ENCODE measurements around the gene FERMT1.

DNA sequence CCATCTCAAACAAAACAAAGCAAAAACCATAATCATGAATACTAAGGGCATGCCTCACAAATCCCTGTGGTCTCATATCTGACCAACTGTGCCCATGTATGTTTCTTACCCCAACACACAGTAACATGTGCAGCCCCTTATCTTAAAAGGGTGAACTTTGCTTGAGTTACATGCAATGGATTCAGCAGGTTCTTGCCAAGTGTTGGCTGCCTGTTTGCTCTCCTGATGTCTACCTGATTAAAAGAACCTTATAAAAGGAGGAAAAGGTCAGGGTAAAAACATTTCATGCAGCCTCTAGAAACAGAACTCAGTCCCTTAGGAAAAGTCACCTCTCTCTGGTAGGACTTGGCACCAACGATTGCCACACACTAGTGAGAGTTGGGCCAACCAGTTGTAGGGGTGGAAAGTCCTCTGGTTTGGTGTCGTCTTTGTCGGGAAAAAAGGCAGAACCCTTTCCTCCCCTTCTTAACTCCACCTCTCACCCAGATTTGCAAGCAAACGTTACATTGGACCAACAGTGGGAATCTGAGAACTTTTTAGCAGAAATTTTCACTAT is 55.0 kb downstream of the FERMT1 start:
- TF ChIP-seq, protein P1, sequence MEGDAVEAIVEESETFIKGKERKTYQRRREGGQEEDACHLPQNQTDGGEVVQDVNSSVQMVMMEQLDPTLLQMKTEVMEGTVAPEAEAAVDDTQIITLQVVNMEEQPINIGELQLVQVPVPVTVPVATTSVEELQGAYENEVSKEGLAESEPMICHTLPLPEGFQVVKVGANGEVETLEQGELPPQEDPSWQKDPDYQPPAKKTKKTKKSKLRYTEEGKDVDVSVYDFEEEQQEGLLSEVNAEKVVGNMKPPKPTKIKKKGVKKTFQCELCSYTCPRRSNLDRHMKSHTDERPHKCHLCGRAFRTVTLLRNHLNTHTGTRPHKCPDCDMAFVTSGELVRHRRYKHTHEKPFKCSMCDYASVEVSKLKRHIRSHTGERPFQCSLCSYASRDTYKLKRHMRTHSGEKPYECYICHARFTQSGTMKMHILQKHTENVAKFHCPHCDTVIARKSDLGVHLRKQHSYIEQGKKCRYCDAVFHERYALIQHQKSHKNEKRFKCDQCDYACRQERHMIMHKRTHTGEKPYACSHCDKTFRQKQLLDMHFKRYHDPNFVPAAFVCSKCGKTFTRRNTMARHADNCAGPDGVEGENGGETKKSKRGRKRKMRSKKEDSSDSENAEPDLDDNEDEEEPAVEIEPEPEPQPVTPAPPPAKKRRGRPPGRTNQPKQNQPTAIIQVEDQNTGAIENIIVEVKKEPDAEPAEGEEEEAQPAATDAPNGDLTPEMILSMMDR (CRISPR knock-in tag; IDR thresholded peaks at IDR 0.05), result no peak
- TF ChIP-seq ZKSCAN1 (IDR thresholded peaks at IDR 0.05; ENCODE audit: low read length) (no peak), MIXL1 (CRISPR knock-in tag; IDR thresholded peaks at IDR 0.05) (no peak)
- TF ChIP-seq, protein P2, sequence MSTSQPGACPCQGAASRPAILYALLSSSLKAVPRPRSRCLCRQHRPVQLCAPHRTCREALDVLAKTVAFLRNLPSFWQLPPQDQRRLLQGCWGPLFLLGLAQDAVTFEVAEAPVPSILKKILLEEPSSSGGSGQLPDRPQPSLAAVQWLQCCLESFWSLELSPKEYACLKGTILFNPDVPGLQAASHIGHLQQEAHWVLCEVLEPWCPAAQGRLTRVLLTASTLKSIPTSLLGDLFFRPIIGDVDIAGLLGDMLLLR (CRISPR knock-in tag; IDR thresholded peaks at IDR 0.05), result no peak
- TF ChIP-seq, protein P3, sequence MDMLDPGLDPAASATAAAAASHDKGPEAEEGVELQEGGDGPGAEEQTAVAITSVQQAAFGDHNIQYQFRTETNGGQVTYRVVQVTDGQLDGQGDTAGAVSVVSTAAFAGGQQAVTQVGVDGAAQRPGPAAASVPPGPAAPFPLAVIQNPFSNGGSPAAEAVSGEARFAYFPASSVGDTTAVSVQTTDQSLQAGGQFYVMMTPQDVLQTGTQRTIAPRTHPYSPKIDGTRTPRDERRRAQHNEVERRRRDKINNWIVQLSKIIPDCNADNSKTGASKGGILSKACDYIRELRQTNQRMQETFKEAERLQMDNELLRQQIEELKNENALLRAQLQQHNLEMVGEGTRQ (IDR thresholded peaks at IDR 0.05; ENCODE audit: low read depth, low read length), result no peak
- TF ChIP-seq, protein P3 (CRISPR knock-in tag; IDR thresholded peaks at IDR 0.05; ENCODE audit: borderline replicate concordance), result no peak
